Right hindlimb (tissue), 1 donor: Measurements from ENCODE around the gene FOXO3.

Experiments used
- DNase-seq: peaks from one replicate; pipeline ENCODE4 v3.0.0-alpha.2; 2018

FOXO3 gene

DNA sequence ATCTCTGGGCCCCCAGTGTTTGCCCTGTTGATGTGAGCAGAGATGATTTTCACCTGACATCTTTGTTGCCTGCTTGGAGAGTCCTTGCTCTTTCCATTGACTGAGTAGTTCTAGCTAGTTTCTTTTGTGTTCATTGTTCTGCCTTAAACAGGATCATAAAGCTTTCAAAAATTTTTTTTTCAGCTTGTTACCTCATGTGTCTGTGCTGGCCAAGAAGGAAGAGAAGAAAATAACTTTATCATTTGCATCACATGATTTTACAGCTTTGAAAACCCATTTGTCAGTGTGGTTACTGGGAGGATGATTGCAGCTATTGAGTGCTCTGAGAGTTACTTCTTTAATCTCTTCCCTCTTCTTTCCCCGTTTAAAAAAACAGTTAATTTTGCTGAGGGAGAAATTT is 16.0 kb downstream of the FOXO3 start:
- no peak for DNase-seq

DNA sequence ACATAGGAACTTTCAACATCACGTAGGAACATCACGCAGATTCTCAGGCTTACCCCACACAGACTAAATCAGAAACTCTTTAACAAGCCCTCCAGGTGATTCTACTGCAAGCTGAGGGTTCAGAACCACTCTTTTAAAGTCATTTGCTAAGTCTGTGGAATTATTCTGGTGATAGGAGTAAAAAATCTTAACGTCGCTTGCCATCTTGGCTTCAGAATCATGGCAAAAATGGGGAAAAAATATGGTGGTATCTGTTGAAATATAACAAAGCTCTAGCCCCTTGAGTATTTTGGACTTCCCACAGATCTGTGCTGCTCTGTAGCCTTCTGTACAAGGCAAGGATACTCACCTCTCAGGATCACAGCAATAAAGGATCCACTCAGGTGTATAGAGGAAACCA is 17.4 kb downstream of the FOXO3 start:
- no peak for DNase-seq

GRCh38 chr6:108578595-108579327 is 18.0 kb downstream of the FOXO3 start:
- no peak for DNase-seq

- DNase-seq: no peak
Measured at GRCh38 chr6:108579328-108579721, 18.6 kb downstream of the FOXO3 start.

GRCh38 chr6:108580646-108581045 is 19.9 kb downstream of the FOXO3 start:
- DNase-seq: no peak

DNA sequence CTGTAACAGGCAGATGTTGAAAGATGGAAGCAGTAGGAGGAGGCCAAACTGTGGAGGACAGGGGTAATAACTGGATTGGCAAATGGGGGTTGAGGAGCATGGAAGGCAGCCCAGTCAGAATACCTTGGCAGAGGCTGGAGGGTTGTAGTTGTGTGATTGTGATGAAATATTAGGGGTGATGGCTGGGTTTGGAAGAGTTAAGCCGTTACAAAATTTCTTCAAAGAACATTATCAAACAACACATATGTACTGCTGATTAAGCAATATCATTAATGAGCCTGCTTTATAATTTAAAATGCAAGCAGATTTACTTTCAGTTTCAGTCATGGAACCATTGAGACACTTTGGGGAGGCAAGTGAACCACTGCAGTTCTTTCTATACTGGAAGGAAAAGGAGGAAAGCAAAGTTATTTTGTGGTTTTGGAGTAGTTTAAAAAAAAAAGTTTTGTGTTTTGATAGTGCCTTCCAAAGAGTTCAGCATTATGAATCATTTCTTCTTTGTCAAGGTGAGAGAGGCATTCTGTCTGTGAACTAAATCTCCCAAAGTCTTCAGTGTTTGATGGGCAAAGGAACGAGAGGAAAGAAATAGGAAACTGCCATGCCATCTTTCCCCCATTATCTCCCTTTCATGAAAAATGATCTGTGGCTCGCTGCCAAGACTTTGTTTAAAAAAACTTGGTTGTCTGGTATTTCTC is 20.7 kb downstream of the FOXO3 start:
- no peak for DNase-seq

DNA sequence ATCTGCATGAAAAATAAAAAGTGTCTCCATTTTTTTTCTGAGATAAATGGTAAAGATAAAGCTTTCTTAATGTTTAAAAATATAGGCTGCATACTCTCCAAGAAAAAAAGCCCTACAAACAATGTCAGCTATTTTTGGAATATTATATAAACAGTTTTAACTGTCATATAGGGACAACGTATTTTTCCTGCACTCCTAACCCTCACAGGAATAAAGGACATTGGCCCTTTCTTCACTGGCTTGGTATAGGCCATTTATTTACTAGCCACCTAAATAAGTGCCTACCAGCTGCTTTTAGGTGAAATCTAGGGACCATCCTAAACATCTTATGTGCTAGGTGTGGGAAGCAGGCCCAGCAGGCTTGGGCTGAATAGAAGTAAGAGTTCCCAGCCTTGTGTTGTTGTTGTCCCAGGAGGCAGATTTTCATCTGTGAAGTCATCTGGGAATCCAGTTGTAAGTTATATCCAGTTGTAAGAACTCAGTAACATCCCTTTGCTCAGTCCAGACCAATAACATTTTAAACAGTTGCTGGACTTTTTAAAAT is 21.3 kb downstream of the FOXO3 start:
- DNase-seq: no peak

DNA sequence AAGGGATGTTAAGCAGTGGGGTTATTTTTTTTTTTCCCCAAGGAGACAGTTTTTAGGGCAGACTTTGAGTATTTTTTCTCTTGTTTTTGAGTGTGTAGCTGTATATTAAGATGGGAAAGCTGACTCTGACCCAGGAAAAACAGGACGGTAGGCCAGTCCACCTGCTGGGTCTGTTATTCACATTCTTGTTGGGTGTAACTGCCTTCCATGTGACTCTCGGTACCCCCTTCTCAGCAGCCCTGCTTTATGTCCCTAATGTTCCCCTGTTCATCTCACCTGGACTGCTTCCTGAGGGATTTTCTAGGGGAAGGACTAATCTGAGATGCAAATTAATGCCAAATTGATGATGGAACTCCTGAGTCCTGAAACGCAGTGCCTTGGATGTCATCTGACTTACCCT is 21.9 kb downstream of the FOXO3 start:
- DNase-seq: no peak

DNA sequence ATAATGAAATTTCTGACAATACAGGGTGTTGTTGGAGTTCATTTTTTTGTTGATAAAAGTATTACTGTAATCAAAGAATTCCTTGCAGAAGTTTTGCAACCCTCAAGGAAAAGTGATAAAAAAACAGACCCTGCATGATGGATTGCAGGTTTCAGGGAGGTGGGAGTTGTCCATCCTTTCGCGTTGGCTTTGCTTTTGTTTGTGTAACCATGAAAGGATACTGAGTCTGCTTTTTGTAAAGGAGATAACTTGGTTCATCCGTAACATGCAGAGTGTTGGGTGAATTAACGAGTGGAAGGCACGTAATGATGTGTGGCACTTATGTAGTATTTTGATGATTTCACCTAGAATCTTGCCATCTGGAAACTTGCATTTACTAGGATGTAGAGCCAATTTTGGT is 23.6 kb downstream of the FOXO3 start:
- no peak for DNase-seq

GRCh38 chr6:108585359-108585758 is 24.6 kb downstream of the FOXO3 start:
- no peak for DNase-seq

DNA sequence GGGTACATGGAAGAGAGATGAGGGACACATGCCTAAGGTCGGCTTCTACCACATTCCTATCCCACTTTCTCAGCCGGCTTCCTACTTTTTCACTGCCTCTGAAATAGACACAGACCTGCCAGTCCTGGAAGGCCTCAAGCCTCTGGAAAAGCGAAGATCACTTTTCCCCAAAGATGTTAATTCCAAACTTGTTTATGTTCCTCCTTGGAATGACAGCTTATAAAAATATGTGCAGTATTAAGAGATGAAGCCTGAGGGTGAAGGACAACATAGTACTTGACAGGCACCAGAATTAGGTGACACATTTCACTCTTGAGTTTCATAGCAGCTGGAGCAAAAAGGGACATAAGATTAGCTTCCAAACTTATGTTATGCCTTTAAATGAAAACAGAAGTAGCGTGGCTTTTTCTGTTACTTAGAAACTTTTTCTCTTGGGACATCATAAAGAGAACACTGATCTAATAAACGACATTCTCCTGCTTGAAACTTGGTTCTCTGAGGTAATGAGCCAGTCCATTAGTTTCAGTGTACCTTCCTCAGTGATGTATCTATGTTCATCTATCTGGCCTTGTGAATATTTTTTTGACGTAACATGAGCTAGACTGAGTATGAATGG is 25.3 kb downstream of the FOXO3 start:
- DNase-seq: no peak

DNA sequence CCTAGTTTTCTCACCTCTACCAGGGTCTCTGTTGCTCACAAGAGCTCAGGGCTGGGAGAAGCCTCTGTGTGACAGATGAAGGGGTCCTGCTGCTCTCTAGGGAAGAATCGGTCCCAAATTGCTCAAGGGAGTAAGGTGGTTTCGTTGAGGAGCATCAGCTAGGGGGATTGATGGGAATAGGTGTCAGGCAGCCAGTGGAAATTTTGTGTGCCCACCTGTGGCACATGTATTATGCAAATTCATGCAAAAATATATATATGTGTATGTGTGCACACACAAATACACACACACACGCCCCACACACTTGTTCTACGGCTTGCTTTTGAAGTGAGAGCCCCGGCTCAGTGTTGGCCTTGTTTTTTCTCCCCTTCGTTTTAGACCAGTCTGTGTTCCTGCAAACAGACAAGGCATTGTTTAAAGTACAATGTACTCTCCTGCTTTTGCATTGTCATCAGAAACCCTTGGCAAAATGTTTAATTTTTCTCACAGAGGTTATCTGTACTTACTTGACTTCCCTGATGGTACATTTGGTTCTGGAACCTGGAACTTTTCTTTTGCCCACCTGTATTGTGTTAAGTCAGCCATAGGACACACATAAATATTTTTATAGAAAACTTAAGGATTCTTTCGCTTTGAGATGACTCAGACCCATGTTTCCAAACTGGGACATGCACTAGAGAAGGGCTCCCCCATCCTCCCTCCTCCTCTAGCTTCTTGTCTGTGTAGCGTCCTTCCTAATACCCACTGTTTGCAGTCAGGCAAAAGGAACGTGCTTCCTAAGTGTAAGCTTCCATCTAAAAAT is 26.7 kb downstream of the FOXO3 start:
- DNase-seq: no peak

DNA sequence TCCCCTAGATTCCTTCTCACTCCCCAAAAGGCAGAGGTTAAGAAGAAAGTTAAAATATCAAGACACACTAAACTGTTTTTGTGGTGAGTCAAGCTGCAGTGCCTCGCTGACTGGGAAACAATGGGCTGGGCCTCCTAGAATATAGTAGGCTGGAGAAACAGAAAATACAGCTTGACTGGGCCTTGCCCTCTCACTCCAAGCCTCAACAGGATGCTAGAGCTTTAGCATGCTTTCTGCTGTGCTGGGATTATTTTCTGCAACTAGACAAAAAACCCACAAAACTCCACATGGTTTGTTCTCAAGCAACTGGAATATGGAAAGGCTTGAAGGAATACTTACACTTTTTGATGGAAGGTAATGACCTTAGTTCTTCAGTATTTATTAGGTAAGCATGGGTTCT is 27.9 kb downstream of the FOXO3 start:
- no peak for DNase-seq

GRCh38 chr6:108589244-108589791 is 28.6 kb downstream of the FOXO3 start:
- peak; percentile 80 for DNase-seq

- no peak for DNase-seq
Measured at GRCh38 chr6:108591040-108591816, 30.5 kb downstream of the FOXO3 start.

- DNase-seq: peak; percentile 78
Measured at GRCh38 chr6:108592371-108593337, 31.9 kb downstream of the FOXO3 start.

DNA sequence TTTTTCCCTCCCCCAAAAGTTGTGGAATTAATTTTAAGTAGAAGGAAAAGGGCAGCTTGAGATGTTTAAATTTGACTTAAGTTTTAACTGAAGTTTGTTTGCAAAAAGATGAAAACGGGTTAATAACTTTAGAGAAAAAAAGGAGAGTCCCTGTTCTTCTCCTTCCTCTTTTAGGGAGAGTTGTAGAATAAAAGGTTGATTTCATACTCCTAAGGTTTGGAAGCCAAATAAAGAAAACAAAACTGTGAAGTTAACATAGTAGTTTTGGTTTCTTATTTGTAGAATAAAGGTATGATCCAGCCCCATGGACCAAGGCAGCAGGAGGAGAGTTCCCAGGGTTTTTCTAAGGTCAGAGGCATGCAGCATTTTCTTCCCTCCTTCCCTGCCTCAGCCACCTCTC is 33.4 kb downstream of the FOXO3 start:
- DNase-seq: no peak

DNA sequence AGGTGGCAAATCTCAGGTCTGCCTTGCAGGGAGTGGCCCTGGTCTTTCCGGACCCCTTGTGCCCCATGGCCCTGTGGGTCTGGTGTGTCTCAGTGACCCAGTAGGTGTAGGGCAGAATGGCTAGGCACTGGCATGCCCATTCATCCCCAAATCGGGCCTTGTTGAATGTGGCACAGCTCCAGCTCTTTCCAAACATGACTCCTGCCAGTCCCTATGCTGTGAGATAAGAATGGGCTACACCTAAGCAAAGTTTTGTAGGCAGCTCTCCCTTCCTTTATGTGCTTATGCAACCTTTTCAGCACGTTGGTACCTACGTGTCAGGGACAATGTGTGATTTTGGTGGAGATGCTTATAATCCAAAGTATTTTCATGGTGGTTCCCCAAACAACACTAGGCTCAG is 33.9 kb downstream of the FOXO3 start:
- no peak for DNase-seq

DNA sequence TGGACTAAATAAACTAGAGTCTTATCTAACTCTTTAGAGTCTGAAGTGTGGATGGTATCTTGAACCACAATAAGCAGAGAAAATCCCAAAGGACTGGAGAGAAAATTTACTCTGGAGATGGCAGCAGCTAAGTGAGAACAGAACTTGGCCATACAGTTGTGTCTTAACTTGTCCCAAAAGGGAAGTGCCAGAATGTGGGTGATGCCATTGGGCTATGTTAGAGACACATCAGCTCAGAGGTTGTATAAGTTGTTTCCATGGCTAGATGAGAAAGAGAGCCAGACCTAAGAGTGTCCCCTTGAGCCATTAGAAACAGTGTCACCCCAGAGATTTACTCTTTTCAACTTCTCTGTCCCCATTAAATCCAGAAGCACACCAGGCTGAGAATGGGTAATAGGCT is 36.2 kb downstream of the FOXO3 start:
- no peak for DNase-seq

- DNase-seq: no peak
Measured at GRCh38 chr6:108597572-108598304, 37.0 kb downstream of the FOXO3 start.
